Trophoblast cell (in vitro differentiated cells and primary cell): Measurements from ENCODE around the gene CAMK4.

Experiments used
- DNase-seq, 2 donors: peaks; one replicate each; pipeline ENCODE4 v3.0.0-alpha.2; 2016
- H2AFZ ChIP-seq: 2 replicates; pipeline ENCODE4 v1.6.1; 2013; ENCODE audit warnings: low read length, moderate library complexity, mild to moderate bottlenecking; ENCODE audit not compliant: insufficient read depth, poor library complexity
- H2AK5ac ChIP-seq: 2 replicates; pipeline ENCODE4 v1.6.1; 2013; ENCODE audit warnings: mild to moderate bottlenecking, low read length
- H2BK120ac ChIP-seq: 2 replicates; pipeline ENCODE4 v1.6.1; 2013; ENCODE audit warnings: low read length, mild to moderate bottlenecking, moderate library complexity; ENCODE audit not compliant: insufficient read depth, poor library complexity
- H2BK12ac ChIP-seq: 2 replicates; pipeline ENCODE4 v1.6.1; 2013; ENCODE audit warnings: mild to moderate bottlenecking, low read length, moderate library complexity
- H2BK5ac ChIP-seq: 2 replicates; pipeline ENCODE4 v1.6.1; 2013; ENCODE audit warnings: low read length, low read depth, moderate library complexity, mild to moderate bottlenecking; ENCODE audit not compliant: poor library complexity
- H3K14ac ChIP-seq: 2 replicates; pipeline ENCODE4 v1.6.1; 2013; ENCODE audit warnings: mild to moderate bottlenecking, low read length
- H3K18ac ChIP-seq: 2 replicates; pipeline ENCODE4 v1.6.1; 2013; ENCODE audit warnings: mild to moderate bottlenecking, low read length
- H3K23ac ChIP-seq: 2 replicates; pipeline ENCODE4 v1.6.1; 2013; ENCODE audit warnings: low read length
- H3K27ac ChIP-seq: 2 replicates; pipeline ENCODE4 v1.5.1; 2013; ENCODE audit warnings: low read depth, mild to moderate bottlenecking, inconsistent platforms, low read length, moderate library complexity
- H3K27me3 ChIP-seq: 2 replicates; pipeline ENCODE4 v1.6.1; 2013; ENCODE audit warnings: inconsistent platforms, mild to moderate bottlenecking, low read length, moderate library complexity; ENCODE audit not compliant: insufficient read depth
- H3K36me3 ChIP-seq, 2 experiments: 1 replicate in 1 of 2; 2 replicates in 1 of 2; pipeline ENCODE4 v1.6.1; 2013; ENCODE audit warnings: low read length in 2 of 2, mild to moderate bottlenecking in 2 of 2, moderate library complexity in 1 of 2; ENCODE audit not compliant: insufficient read depth in 2 of 2, control insufficient read depth in 1 of 2
- H3K4ac ChIP-seq: 2 replicates; pipeline ENCODE4 v1.6.1; 2013; ENCODE audit warnings: low read depth, mild to moderate bottlenecking, low read length, moderate library complexity
- H3K4me1 ChIP-seq, 2 experiments: 1 replicate in 1 of 2; 2 replicates in 1 of 2; pipeline ENCODE4 v1.6.1; 2013; ENCODE audit warnings: low read length in 2 of 2, mild to moderate bottlenecking in 2 of 2, moderate library complexity in 1 of 2; ENCODE audit not compliant: insufficient read depth in 2 of 2, control insufficient read depth in 1 of 2
- H3K4me2 ChIP-seq: 2 replicates; pipeline ENCODE4 v1.6.1; 2013; ENCODE audit warnings: inconsistent platforms, mild to moderate bottlenecking, low read length, moderate library complexity
- H3K4me3 ChIP-seq: 2 replicates; pipeline ENCODE4 v1.5.1; 2013; ENCODE audit warnings: mild to moderate bottlenecking, low read depth, low read length, inconsistent platforms
- H3K79me1 ChIP-seq: one replicate; pipeline ENCODE4 v1.6.1; 2013; ENCODE audit warnings: low read length
- H3K79me2 ChIP-seq: 2 replicates; pipeline ENCODE4 v1.6.1; 2013; ENCODE audit warnings: low read length, mild to moderate bottlenecking; ENCODE audit not compliant: control insufficient read depth, insufficient read depth, poor library complexity
- H3K9ac ChIP-seq: 2 replicates; pipeline ENCODE4 v1.6.1; 2013; ENCODE audit warnings: mild to moderate bottlenecking, low read length
- H3K9me3 ChIP-seq: 2 replicates; pipeline ENCODE4 v1.6.1; 2013; ENCODE audit warnings: low read depth, mild to moderate bottlenecking, control low read depth, inconsistent platforms, low read length; ENCODE audit not compliant: insufficient read depth
- H4K12ac ChIP-seq: 2 replicates; pipeline ENCODE4 v1.6.1; 2013; ENCODE audit warnings: low read depth, mild to moderate bottlenecking, low read length, moderate library complexity
- H4K8ac ChIP-seq: 2 replicates; pipeline ENCODE4 v1.6.1; 2013; ENCODE audit warnings: low read depth, mild to moderate bottlenecking, low read length, moderate library complexity
- H4K91ac ChIP-seq: one replicate; pipeline ENCODE4 v1.6.1; 2013; ENCODE audit warnings: low read depth, mild to moderate bottlenecking, low read length, moderate library complexity
- WGBS: extraction: QIAGEN DNeasy Blood & Tissue Kit; methylation state at CpG from one replicate; pipeline ENCODE4 v1.1.7; 2013; ENCODE audit warnings: missing lambda C conversion rate; ENCODE audit not compliant: insufficient read length, insufficient coverage; ENCODE audit errors: extremely low coverage; 5-methylcytosine and 5-hydroxymethylcytosine counted together

Gene CAMK4

GRCh38 chr5:111321376-111321775 is 97.2 kb downstream of the CAMK4 start:
- H3K14ac ChIP-seq = no peak overlapping the region
- H3K4me3 ChIP-seq = no peak overlapping the region
- H3K4me2 ChIP-seq = no peak overlapping the region
- H3K9me3 ChIP-seq = no peaks in the 10 kb centered on the region
- no peaks in the 10 kb centered on the region for H3K4me1 ChIP-seq
- H4K8ac ChIP-seq = no peak overlapping the region
- no peaks in the 10 kb centered on the region for H3K79me1 ChIP-seq
- H2BK120ac ChIP-seq = no peak overlapping the region
- no peak overlapping the region for H2BK12ac ChIP-seq
- no peak overlapping the region for H3K9ac ChIP-seq
- no peak for DNase-seq
- no peak overlapping the region for H3K18ac ChIP-seq
- no peak overlapping the region for H3K23ac ChIP-seq
- H4K91ac ChIP-seq = no peak overlapping the region
- H3K36me3 ChIP-seq = no peaks in the 10 kb centered on the region
- no peak overlapping the region for H2BK5ac ChIP-seq
- H2AK5ac ChIP-seq = no peak overlapping the region
- H4K12ac ChIP-seq = no peak overlapping the region
- no peaks in the 10 kb centered on the region for H3K27me3 ChIP-seq
- H3K4ac ChIP-seq = no peak overlapping the region
- H2AFZ ChIP-seq = no peak overlapping the region
- H3K27ac ChIP-seq = no peak overlapping the region
- no peaks in the 10 kb centered on the region for H3K79me2 ChIP-seq

GRCh38 chr5:111326551-111326950 is 102.4 kb downstream of the CAMK4 start:
- no peak overlapping the region for H3K14ac ChIP-seq
- H3K27ac ChIP-seq = no peak overlapping the region
- no peaks in the 10 kb centered on the region for H3K79me2 ChIP-seq
- no peak overlapping the region for H2BK5ac ChIP-seq
- no CpG with 5 or more reads among the region's 4 CpGs for WGBS
- H3K9me3 ChIP-seq = no peaks in the 10 kb centered on the region
- H3K4me2 ChIP-seq = no peak overlapping the region
- H4K91ac ChIP-seq = no peak overlapping the region
- no peak overlapping the region for H2AFZ ChIP-seq
- H4K12ac ChIP-seq = no peak overlapping the region
- H3K23ac ChIP-seq = no peak overlapping the region
- no peaks in the 10 kb centered on the region for H3K36me3 ChIP-seq
- H4K8ac ChIP-seq = no peak overlapping the region
- peak in 1 of 2 donors; percentile 18 for DNase-seq
- H3K27me3 ChIP-seq = no peaks in the 10 kb centered on the region
- no peak overlapping the region for H2BK120ac ChIP-seq
- H3K4me1 ChIP-seq = no peaks in the 10 kb centered on the region
- no peak overlapping the region for H3K4me3 ChIP-seq
- H2AK5ac ChIP-seq = no peak overlapping the region
- H3K18ac ChIP-seq = no peak overlapping the region
- H3K9ac ChIP-seq = no peak overlapping the region
- H3K79me1 ChIP-seq = no peaks in the 10 kb centered on the region
- no peak overlapping the region for H3K4ac ChIP-seq
- no peak overlapping the region for H2BK12ac ChIP-seq

- no peak overlapping the region for H3K4me2 ChIP-seq
- no peak for DNase-seq
- no peaks in the 10 kb centered on the region for H3K4me1 ChIP-seq
- no peak overlapping the region for H4K8ac ChIP-seq
- no peaks in the 10 kb centered on the region for H3K9me3 ChIP-seq
- H3K14ac ChIP-seq = no peak overlapping the region
- no peak overlapping the region for H4K12ac ChIP-seq
- no peaks in the 10 kb centered on the region for H3K79me1 ChIP-seq
- H4K91ac ChIP-seq = no peak overlapping the region
- H3K4ac ChIP-seq = no peak overlapping the region
- no peak overlapping the region for H2BK120ac ChIP-seq
- H2AFZ ChIP-seq = no peak overlapping the region
- no peak overlapping the region for H3K4me3 ChIP-seq
- H2AK5ac ChIP-seq = no peak overlapping the region
- no peaks in the 10 kb centered on the region for H3K36me3 ChIP-seq
- no peak overlapping the region for H3K23ac ChIP-seq
- no peak overlapping the region for H2BK5ac ChIP-seq
- H3K27me3 ChIP-seq = no peaks in the 10 kb centered on the region
- no peak overlapping the region for H3K18ac ChIP-seq
- no peak overlapping the region for H3K27ac ChIP-seq
- WGBS = no CpG with 5 or more reads among the region's 1 CpG
- H3K79me2 ChIP-seq = no peaks in the 10 kb centered on the region
- no peak overlapping the region for H3K9ac ChIP-seq
- no peak overlapping the region for H2BK12ac ChIP-seq
Observed at GRCh38 chr5:111337133-111337532, 112.9 kb downstream of the CAMK4 start.

- no peaks in the 10 kb centered on the region for H3K27me3 ChIP-seq
- no peak overlapping the region for H4K12ac ChIP-seq
- no peak overlapping the region for H3K27ac ChIP-seq
- H3K18ac ChIP-seq = no peak overlapping the region
- no peak overlapping the region for H3K4ac ChIP-seq
- no peak overlapping the region for H2AK5ac ChIP-seq
- H3K4me1 ChIP-seq = no peaks in the 10 kb centered on the region
- no CpG with 5 or more reads among the region's 2 CpGs for WGBS
- H3K4me2 ChIP-seq = no peak overlapping the region
- no peaks in the 10 kb centered on the region for H3K36me3 ChIP-seq
- H2BK5ac ChIP-seq = no peak overlapping the region
- no peak overlapping the region for H4K91ac ChIP-seq
- no peaks in the 10 kb centered on the region for H3K79me2 ChIP-seq
- H3K9me3 ChIP-seq = no peaks in the 10 kb centered on the region
- no peak overlapping the region for H3K9ac ChIP-seq
- H4K8ac ChIP-seq = no peak overlapping the region
- H3K4me3 ChIP-seq = no peak overlapping the region
- no peak for DNase-seq
- H3K79me1 ChIP-seq = no peaks in the 10 kb centered on the region
- no peak overlapping the region for H3K23ac ChIP-seq
- H2AFZ ChIP-seq = no peak overlapping the region
- no peak overlapping the region for H2BK12ac ChIP-seq
- no peak overlapping the region for H3K14ac ChIP-seq
- no peak overlapping the region for H2BK120ac ChIP-seq
Observed at GRCh38 chr5:111337688-111338087, 113.5 kb downstream of the CAMK4 start.
